Measurements from ENCODE around the gene ADCY9.

- TF ChIP-seq, protein P1, sequence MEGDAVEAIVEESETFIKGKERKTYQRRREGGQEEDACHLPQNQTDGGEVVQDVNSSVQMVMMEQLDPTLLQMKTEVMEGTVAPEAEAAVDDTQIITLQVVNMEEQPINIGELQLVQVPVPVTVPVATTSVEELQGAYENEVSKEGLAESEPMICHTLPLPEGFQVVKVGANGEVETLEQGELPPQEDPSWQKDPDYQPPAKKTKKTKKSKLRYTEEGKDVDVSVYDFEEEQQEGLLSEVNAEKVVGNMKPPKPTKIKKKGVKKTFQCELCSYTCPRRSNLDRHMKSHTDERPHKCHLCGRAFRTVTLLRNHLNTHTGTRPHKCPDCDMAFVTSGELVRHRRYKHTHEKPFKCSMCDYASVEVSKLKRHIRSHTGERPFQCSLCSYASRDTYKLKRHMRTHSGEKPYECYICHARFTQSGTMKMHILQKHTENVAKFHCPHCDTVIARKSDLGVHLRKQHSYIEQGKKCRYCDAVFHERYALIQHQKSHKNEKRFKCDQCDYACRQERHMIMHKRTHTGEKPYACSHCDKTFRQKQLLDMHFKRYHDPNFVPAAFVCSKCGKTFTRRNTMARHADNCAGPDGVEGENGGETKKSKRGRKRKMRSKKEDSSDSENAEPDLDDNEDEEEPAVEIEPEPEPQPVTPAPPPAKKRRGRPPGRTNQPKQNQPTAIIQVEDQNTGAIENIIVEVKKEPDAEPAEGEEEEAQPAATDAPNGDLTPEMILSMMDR (IDR thresholded peaks at IDR 0.05), result no peak
- no peak for TF ChIP-seq POLR2A (IDR thresholded peaks at IDR 0.05)
Measured at GRCh38 chr16:4092547-4093265, 23.5 kb downstream of the ADCY9 start.

Data from esophagus squamous epithelium (tissue), 4 donors.